Activated CD8-positive, alpha-beta memory T cell treated with anti-CD3 and anti-CD28 coated beads, Interleukin-2, amount 50 U/mL, for 1 hour (primary cell): ENCODE measurements around the gene MAPKAPK3.
"Not testable (repeated sequence)": the region's sequence is repeated elsewhere in the genome, so short reads cannot be mapped to it uniquely, and the experiment has no call there.

Experiments
- DNase-seq: peaks from one replicate; pipeline ENCODE4 v3.0.0-alpha.2; 2020; ENCODE audit errors: extremely low read depth

The MAPKAPK3 gene

GRCh38 chr3:50656417-50657195 lies 39.7 kb downstream of the MAPKAPK3 start:
- DNase-seq, result no peak

GRCh38 chr3:50657407-50657806 lies 40.5 kb downstream of the MAPKAPK3 start:
- no peak for DNase-seq

DNA sequence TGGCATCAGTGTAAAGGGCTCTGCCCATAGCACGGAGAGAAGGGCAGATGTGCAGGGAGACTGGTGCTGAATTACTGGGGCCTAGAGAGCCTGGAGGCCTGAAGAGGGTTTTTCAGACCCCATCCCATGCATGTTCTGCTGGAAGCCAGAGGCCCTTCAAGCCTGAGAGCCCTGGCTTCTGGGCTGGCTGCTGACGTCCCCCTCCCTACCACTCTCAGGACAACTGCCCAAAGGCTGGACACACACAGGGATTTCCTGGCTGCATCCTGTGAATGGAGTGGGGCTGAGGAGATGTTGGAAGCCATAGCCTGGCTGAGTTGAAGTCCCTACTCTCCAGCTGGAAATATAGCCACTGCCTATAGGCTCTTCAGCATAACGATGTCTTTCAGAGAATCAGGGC lies 40.9 kb downstream of the MAPKAPK3 start:
- DNase-seq, result no peak

DNA sequence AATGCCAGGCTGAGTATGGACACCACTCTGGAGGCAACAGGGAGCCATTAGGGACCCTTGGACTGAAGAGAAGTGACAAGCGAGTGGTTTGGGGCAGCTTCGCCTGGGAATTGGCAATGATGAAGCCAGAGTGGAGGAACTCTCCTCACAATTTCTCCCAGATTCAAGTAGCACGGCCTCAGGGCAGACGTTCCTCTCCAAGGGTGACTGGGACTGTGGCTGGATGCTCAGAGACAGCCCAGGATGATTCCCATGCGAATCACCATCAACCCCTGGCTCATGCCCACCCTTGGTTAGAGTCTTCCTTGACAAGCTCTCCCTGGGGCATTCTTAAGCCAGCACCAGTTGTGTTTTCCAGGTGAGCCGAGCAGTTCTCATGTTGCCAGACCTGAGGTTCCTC lies 41.5 kb downstream of the MAPKAPK3 start:
- DNase-seq, result no peak

DNA sequence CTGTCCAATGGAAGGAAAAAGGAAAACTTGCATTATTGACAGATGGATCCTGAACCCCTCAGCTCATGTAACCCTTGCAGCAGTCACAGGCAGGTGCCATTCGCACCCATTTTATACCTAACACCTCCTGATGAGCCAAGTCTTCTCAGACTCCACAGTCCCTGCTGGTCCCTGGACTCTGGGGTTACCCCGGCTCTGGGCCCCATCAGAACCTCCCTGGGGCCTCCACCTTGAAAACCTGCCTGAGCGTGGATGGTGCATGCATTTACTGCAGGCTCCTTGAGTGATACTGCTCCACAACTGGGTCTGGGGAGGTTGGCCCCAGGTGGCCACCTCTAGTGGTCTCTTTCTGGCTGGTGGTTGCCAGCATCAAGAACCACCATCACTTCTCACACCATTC lies 41.9 kb downstream of the MAPKAPK3 start:
- no peak for DNase-seq

DNA sequence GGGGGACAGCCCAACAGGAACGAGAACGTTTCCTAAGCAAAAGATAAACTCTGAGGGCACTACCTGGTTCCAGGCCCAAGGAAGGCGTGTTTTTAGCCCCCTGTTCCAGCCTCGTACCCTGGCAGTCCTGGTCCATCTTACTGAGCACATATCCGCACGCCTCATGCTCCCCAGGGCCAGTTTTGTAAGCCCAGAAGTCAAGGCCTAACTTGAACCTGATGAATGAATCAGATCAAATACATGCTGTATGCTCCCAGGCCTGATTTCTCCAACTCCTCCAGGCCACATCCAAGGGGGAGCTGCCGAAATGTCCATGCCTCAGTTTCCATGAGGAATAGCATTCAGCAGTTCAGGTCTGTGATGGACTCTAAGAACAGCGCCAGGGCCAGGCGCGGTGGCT lies 43.4 kb downstream of the MAPKAPK3 start:
- no peak for DNase-seq

- no peak for DNase-seq
Observed at GRCh38 chr3:50661321-50661837, 44.4 kb downstream of the MAPKAPK3 start.

- DNase-seq, result no peak
Observed at GRCh38 chr3:50662408-50662807, 45.5 kb downstream of the MAPKAPK3 start.

GRCh38 chr3:50665081-50665840 lies 48.3 kb downstream of the MAPKAPK3 start:
- DNase-seq, result no peak

GRCh38 chr3:50665841-50666115 lies 48.8 kb downstream of the MAPKAPK3 start:
- DNase-seq, result not testable (repeated sequence)

DNA sequence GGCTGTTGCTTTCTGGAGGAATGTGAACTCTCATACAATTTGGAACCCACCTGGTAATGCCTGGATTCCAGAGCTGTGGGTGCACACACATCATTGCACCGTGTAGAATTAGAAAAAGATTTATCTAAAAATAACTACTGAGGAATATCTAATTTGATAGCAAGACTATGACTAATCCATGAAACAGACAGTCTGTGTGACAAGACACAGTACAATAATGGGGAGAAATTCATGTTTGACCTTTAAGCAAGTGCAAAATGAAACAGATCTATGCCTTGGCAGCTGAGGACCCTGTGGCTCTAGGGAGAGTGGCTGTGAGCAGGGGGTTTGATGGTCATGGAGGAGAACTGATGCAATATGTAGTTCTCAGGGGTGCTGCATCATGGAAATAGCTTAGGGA lies 49.9 kb downstream of the MAPKAPK3 start:
- DNase-seq, result no peak

- DNase-seq, result no peak
Observed at GRCh38 chr3:50671331-50671730, 54.4 kb downstream of the MAPKAPK3 start.

DNA sequence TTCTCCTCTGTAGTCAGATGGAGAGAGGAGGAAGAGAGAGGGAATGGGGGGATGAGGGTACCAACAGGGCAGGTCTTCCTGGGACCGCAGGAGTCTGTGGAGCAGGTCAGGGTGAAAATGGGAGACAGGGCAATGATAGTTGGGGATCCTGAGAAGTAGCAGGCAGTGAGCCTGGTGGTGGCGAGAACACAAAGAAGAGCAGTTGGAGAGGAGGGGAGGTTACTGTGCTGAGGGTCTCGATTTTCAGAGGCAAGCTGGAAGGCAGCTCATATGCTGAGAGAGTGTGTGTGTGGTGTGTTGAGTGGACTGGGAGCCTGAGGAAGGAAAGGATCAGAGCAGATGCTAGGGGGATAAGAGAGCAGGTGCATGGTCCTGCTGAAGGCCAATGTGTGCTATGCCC lies 55.7 kb downstream of the MAPKAPK3 start:
- DNase-seq, result no peak

DNA sequence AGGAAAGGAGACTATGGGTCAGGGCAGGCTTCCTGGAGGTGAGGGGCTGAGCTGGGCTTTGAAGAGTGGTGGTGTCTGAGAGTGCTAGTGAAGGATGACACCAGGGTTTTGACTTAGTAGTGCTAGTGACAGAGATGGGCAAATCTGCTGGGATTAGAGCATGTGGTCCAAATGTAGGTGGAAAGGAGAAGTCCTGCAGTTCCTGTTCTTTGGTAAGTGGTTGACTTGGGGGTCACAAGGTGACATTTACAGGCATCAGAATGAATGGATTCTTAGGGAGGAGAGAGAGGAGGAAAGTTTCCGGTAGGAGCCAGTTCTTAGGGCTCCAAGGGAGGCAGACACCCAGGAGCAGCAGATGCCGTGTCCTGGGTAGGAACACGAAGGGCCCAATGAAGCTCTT lies 57.0 kb downstream of the MAPKAPK3 start:
- DNase-seq, result no peak

GRCh38 chr3:50674349-50675178 lies 57.6 kb downstream of the MAPKAPK3 start, which contains the start of gene DOCK3:
Gene DOCK3 (plus strand): TSS chr3:50674927. CDS start chr3:50675264, 337 bp downstream.
- DNase-seq, result no peak

GRCh38 chr3:50675179-50676030 lies 58.5 kb downstream of the MAPKAPK3 start:
- DNase-seq, result no peak

DNA sequence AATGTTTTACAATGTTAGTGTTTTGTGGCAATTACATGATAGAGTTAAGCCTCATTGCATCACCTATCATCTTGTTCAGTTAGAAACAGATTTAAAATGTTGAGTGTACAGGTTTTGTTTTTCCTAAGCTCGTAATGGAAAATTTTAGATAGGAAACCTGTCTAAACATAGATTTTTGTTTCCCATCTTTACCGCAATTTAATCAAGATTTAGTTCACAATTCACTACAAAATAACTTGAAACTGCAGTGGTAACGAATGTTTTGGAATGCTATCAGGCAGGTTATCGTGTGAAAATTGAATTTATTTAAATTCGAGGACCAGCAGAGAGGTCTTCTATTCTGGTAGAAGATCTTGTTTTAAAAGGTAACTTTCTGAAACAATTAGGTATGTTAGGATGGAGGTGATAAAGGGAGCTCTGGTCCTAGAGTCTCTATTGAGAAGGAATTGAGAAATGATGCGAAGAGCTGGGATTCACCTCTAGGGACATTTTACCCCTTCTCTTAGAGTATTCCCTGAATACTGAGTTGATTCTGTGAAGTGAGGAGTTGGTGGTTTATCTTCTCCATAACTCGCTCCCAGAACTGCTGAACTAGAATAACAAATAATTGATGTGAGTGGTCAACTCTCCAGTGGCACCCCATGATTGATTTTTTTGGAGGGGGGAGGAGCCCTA lies 59.2 kb downstream of the MAPKAPK3 start:
- DNase-seq, result no peak

- no peak for DNase-seq
Observed at GRCh38 chr3:50687127-50687751, 70.3 kb downstream of the MAPKAPK3 start.

DNA sequence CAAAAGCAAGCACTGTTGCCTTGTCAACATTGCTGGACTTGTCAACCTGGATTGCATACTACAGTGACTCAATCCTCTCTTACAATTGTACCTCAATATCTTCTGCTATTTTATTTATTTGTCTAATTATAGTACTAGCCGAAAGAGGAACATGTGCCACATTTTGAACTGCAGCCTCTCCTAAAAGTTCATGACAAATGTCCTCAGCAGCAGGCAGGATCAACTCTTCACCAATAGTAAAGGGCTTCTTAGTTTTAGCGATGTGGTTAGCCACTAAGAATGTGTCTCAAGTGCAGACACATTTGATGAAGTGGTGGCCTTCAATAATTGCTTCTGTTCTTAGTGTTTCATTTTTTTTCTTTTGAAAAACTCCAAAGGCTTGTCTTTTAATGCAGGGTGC lies 71.0 kb downstream of the MAPKAPK3 start:
- no peak for DNase-seq

DNA sequence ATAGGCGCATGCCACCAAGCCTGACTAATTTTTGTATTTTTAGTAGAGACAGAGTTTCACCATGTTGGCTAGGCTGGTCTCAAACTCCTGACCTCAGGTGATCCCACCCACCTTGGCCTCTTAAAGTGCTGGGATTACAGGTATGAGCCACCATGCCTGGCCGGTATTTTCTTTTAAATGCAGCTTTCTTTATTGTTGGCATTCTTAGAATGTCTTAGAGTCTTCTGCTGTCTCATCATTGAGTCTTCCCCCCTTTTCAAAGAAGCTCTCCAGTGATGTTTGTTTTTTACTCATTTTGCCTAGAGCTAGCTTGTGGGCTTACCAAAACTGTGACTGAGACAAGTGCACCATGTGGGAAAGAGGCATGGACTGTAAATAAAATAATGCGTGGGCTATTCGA lies 71.7 kb downstream of the MAPKAPK3 start:
- not testable (repeated sequence) for DNase-seq
